Measurements from ENCODE around the gene SLC25A34.

Gene SLC25A34

DNA sequence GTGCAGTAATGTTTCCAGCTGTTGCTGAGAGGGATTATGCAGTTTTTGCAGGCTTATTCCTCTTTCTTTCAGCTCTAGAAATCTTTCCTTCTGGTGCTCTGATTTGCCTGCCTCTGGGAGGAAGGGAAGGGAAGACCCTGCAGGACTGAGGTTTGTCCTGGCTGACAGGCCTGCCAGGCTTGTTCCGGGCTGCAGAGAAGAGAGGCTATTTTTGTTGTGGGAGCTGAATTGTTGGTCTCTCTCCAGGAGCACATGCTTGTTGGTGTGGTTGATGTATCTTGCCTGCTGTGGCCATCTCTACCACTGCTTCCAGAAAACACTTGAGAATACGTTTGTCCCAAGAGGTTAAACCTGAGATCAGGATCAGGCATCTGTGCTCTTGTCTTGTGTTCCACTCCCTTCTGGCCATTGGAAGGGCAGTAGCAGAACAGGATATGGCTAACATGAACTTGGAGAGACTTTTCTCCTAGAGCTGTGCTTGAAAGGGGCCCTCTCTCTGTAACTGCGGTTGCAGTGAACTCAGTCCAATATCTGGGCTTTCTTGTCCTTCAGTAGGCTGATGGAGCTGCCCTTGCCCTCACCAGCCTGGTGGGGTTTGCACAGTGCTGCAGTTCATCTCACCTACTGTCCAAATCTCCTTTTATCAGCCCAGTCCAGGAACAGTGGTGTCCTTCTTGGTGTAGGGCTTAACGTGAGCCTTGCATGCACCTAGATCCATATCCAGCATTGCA is 21.5 kb upstream of the SLC25A34 start:
- DNase-seq: no peak

DNA sequence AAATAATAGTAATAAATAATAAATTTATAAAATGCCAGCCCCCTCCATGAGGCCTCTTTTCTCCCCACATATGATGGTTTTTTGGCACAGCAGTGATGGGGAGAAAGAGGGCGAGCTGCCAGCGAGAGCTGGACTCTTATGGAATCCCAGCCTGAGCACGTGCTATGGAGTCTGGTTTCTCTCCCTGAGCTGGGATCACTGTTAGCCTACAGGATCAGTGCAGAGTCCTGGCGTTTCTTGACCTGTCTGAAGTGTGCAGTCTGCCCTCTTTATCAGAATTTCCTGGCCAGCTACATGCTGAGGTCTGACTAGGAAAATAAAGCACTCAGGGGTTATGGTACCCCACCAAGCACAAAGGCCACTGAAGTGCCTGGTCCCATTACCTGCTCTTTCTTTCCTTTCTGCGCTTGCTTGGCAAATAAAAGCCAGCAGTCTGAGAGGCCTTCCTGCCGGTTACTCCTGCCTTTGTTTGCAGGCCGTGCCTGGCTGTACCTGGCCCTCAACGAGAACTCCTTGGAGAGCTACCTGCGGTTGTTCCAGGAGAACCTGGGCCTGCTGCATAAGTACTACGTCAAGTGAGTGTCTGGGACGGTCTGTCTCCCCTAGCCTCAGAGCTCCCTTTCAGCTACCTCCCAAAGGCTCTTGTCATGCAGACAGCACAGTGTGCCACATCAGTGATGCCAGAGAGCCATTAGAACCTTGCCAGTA is 18.5 kb upstream of the SLC25A34 start:
- no peak for DNase-seq

DNA sequence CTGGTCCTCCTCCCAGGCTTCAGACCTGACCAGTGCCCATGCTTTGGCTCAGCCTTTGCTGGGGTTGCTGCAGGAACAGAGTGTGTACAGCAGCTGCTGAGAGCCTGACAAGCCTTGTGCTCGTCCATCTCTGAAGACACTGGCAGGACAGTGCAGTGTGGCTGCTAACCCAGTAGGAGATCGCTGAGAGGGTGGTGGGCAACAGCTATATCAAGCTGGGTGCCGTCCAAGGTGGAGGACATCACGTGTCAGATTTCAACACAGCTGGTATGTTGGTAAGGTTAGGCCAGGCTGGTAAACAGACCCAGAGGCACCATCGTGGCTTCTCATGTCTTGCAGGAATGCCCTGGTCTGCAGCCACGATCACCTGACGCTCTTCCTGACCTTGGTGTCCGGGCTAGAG is 17.9 kb upstream of the SLC25A34 start:
- no peak for DNase-seq

DNA sequence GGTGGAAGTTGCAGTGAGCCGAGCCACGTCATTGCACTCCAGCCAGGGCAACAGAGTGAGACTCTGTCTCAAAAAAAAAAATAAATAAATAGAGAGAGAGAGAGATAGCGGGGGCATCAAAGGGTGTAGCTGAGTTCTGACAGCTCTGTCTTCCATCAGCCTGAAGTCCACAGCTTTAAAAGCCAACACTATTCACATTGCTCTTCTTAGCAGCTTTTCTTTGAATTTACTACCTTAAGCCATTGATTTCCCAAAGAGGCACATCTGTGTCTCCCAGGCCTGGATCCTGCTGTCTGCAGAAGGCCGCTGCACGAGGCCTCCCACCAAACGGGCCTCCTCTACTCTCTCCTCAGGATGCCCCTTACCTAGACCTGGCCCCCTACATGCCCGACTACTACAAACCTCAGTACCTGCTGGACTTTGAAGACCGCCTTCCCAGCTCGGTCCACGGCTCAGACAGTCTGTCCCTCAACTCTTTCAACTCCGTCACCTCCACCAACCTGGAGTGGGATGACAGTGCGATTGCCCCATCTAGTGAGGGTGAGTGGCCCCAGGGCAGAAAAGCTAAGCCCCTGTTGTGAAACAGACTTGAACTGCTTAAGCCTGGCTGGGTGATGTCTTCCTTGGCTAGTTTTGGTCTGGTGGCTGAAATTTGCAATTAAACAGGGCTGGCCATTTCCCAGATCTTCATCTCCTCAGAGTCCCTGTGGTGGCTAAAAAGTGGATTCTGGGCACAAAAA is 16.5 kb upstream of the SLC25A34 start:
- DNase-seq: no peak

DNA sequence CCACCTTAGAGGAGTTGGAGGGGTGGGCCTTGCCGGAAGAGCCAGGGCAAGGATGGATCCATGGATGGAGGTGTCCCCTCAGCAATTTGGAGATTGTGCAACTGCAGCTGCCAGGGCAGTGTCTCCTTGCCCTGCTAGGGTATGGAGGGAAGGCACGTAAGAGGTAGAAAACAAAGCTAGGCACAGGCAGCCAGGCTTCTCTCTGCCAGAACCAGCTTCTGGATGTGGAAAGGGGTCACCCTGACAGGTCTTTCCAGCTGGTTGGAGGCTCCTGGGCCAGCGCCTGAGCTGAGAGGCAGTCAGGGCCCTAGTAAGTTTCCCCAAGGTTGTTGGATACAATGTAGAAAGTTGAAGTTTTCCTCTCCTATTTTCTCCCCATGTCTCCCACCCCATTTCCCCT is 15.2 kb upstream of the SLC25A34 start:
- DNase-seq: no peak

DNA sequence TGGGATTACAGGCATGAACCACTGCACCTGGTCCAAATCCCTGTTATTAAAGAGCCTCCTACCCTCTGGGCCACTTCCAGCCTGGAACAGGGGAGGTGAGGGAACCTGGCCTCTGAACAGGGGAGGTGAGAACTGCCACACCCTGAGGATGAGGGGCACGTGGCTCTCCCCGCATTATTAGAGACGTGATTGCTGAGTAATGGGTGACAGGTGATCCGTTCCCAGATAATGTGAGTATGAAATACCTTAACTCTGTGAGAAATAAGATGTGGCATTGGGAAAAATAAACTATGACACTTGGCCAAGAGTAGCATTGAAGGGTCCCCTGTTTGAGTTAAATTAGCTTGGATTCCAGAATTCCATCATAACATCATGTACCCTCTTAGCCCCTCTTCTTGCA is 13.6 kb upstream of the SLC25A34 start:
- no peak for DNase-seq

DNA sequence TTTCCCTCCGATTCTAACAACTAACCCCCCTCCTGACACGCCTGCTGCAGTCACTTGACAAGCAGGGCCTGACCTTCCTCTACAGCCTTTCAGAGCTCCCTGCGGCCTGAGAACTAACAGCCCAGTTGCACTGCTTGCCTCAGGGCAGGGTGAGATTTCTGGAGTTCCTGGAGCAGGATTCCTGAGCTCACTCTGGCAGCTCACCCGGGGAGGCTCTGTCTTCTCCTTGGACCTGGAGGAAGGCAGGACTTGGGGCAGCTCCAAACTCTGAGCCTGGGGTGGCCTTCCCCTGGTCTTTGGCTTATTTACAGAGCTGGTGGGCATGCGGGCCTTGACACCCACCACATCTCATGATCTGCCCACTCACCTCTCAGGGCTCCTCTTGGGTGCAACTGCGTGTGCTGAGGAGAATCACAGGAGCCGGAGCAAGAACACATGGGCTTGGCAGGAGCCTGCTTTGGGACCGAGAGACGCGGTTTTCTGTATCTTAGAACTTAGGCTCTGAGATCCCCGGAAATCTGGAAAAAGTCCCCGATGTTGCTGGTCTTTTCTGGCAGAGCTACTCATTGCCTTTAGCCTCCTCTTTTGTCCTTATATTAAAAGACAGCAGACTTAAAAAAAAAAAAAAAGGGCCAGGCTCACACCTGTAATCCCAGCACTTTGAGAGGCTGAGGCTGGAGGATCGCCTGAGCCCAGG is 13.1 kb upstream of the SLC25A34 start:
- no peak for DNase-seq

DNA sequence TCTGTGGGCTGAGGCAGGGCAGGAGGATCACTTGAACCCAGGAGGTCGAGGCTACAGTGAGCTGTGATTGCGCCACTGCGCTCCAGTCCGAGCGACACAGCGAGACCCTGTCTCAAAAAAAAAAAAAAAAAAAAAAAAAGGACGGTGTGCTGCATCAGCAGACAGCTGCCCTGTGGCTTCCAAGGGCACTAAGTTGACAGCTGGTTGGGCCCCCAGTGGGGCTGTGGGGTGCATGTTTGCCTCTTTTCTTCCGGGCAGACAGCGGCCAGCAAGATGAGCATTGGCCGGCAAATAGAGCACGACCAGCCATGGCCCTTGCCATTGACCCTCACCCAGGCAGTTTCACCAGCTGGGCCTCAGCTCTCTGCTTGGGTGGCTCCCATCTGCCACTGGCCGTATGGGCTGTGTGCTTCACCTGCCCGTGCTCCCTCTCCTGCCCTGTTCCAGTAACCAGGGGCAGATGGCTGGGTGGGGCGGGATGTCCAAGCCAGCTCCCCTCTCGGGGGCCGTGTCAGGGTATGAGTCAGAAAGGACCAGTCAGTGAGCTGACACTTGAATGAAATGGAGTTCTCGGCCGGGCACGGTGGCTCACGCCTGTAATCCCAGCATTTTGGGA is 12.3 kb upstream of the SLC25A34 start:
- DNase-seq: no peak

DNA sequence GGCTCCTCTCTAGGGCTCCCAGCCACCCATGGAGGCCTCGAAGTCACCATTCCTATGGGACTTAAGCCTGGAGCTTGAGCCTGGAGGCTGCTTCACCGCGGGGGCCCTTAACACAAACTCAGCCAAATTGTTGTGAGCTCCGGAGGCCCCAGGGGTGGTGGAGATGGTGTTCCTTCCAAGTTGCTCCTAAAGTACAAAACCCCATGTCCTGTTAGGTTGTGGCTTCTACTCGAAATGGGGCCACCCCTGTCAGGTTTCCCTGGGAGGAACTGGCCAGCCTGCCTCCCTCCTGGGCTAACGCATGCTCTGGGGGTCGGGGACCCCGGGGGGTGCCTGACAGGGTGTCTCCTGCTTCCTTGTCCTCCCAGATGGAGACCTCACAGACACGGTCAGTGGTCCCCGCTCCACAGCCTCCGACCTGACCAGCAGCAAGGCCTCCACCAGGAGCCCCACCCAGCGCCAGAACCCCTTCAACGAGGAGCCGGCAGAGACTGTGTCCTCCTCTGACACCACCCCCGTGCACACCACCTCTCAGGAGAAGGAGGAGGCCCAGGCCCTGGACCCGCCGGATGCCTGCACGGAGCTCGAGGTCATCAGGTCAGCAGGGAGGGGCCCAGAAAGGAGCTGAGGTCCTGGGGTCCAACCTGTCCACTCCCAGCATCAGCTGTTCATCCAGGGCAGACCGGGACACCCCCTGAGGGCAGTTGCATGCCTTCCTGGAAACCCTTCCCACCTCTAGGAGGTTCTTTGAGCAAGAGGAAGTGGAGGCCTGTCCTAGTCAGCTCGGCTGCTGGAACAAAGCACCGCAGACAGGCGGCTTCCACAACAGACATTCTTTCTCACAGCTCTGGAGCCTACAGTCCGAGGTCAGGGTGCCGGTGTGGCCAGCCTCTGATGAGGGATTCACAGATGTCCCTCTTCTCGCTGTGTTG is 10.8 kb upstream of the SLC25A34 start:
- DNase-seq: no peak

DNA sequence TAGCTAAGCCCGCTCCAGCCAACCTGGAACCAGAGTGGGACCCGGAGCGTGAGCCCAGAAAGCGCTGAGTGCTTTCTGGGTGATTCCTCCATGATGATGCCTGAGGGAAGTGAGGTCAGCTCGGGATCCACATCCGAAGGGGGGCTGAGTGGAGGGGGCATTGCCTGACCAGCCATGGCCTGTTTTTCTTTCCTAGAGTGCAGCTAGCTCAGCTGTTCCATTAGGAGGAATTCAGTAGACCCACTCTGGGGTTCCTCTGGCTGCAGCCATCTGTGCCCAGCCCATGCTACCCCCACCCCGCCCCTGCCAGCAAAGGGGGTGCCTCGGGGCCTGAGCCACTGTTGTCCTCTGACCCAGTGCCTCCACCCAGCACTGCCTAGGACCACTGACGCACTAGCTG is 9.6 kb upstream of the SLC25A34 start:
- DNase-seq: no peak

DNA sequence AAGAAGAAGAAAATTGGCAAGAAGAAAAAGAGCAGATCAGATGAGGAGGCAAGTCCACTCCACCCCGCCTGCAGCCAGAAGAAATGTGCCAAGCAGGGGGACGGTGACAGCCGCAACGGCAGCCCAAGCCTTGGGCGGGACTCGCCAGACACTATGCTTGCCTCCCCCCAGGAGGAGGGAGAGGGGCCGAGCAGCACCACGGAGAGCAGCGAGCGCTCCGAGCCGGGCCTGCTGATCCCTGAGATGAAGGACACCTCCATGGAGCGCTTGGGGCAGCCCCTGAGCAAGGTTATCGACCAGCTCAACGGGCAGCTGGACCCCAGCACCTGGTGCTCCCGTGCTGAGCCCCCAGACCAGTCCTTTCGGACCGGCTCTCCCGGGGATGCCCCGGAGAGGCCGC is 9.0 kb upstream of the SLC25A34 start:
- no peak for DNase-seq

DNA sequence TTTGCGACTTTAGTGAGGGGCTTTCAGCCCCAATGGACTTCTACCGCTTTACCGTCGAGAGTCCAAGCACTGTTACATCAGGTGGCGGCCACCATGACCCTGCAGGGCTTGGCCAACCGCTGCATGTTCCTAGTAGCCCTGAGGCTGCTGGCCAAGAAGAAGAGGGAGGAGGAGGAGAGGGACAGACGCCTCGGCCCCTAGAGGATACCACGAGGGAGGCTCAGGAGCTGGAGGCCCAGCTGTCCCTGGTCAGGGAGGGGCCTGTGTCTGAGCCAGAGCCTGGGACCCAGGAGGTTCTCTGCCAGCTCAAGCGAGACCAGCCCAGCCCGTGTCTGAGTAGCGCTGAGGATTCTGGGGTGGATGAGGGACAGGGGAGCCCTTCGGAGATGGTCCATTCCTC is 8.6 kb upstream of the SLC25A34 start:
- no peak for DNase-seq

DNA sequence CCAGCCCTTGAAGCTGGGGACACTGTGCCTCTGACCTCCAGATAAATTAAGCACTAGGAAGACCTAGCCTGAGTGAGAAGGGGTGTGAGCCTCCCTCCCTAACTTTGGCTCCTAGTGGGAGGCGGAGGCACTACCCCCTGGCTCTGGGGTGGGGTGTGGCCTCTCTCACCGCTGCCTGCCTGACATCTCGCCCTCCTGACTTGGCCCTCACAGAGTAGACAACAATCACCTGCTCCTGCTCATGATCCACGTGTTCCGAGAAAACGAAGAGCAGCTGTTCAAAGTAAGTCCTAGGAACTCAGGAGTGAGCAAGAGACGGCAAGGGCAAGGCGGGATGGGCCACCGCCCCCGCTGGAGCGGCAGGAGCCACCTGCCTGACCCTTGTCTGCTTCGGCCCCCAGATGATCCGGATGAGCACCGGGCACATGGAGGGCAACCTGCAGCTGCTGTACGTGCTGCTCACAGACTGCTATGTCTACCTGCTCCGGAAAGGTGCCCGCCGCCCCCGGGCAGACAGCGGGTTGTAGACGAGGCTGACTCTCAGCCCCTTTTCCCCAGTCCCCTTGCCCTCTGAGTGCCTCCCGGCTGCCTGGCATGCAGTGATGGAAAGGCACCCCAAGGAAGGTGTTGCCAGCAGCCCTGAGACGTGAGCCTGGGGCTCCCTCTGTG is 8.1 kb upstream of the SLC25A34 start:
- no peak for DNase-seq

DNA sequence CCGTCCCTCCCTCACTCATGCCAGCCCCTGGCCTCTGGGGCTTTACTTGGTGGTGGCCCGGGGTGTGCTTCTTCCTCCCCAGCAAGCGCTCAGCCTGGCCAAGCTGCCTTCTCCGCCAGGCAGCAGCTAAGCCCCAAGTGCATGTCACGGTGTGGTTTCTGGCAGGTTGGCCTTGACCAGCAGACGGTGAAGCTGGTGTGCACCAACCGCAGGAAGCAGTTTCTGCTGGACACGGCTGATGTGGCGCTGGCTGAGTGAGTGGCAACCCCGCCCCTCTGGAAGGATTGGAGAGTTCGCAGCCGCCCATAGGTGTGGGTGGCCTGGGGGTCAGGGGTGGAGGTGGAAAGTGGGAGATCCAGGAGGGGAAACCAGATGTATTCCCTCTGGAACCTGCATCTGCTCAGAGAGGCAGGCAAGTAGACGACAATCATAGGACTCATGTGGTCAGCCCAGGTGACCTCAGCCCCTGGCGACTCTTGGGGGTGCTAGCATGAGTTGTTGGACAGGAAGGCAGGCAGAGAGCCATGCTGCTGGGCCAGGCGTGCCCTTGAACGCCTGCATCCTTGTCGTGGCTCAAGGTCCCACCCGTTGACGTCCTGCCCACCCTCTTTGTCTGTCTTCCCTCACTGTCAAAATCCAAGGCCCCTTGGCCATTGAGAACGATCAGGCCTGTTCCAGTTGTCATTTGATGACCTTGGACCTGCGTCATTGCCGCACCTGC is 7.0 kb upstream of the SLC25A34 start:
- DNase-seq: no peak

DNA sequence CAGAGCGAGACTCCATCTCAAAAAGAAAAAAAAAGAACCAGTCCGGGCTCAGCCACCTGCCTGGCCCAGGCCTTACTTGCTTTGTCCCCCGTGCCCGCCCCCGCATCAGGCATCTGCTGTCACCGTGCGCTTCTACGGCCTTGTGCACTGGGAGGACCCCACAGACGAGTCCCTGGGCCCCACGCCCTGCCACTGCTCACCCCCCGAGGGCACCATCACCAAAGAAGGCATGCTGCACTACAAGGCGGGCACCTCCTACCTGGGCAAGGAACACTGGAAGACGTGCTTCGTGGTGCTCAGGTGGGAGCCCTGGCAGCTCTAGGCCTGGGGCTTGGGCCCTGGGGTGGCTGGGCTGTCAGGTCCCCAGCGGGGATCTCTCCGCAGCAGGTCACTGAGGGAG is 5.6 kb upstream of the SLC25A34 start:
- no peak for DNase-seq

DNA sequence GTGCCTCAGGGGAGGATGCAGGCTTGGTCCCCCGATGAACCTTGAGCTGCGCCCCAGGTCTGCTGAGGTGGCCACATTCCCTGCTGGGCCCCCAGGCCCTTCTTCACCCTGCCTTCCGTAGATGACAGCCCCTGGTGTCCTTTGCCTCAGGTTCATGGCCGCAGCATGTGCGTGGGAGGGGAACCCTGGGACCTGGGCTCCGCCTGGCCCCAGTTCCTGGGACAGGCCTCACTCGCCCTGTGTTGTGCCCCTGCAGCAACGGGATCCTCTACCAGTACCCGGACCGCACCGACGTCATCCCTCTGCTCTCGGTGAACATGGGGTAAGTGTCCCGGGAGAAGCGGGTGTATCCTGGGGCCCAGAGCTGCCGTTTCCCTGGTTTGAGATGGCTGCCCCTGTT is 5.1 kb upstream of the SLC25A34 start:
- no peak for DNase-seq

DNA sequence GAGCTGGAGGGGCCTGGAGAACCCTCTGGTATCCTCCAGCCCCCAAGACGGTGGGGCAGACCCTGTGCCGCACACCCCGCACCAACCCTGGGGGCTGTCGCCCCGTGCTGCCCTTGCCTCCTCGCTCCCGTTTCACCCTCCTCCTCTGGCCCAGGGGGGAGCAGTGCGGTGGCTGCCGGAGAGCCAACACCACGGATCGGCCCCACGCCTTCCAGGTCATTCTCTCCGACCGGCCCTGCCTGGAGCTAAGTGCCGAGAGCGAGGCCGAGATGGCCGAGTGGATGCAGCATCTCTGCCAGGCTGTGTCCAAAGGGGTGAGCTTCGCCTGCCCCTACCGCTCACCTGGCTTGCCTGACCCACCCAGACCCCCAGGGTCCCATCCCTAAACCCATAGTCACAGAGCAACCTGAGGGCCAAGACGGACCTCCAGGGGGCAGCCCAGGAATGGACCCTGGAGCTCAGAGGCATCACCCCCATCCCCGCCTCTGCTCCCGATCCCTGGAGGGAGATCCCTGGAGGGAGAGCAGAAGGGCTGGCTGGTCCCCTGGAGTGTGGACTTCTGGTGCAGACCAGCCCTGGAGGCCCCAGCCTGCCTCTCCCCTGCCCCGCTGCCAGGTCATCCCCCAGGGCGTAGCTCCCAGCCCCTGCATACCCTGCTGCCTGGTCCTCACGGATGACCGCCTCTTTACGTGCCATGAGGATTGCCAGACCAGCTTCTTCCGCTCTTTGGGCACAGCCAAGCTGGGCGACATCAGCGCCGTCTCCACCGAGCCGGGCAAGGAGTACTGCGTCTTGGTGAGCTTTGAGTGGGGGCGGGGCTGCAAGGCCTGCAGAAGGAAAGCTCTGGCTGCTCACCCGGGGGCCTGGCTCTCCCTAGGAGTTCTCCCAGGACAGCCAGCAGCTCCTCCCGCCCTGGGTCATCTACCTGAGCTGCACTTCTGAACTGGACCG is 4.0 kb upstream of the SLC25A34 start:
- DNase-seq: no peak

DNA sequence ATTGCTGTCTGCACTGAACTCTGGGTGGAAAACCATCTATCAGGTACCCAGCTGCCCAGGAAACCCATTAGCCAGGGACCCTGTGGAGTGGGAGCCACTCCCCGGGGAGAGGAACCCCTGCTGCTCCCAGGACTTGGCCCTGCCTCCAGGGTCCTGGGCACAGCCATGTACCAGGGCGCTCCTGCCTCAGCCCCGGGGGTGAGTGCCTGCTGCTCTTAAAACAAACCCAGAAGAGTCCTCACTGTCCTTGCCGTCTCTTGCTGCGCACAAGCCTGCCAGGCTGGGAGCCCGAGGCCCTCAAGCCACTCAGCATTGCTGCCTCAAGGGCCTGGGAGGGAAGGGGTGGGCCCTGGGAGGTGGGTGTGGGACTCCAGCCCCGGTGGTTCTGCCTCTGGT is 3.4 kb upstream of the SLC25A34 start:
- DNase-seq: no peak

DNA sequence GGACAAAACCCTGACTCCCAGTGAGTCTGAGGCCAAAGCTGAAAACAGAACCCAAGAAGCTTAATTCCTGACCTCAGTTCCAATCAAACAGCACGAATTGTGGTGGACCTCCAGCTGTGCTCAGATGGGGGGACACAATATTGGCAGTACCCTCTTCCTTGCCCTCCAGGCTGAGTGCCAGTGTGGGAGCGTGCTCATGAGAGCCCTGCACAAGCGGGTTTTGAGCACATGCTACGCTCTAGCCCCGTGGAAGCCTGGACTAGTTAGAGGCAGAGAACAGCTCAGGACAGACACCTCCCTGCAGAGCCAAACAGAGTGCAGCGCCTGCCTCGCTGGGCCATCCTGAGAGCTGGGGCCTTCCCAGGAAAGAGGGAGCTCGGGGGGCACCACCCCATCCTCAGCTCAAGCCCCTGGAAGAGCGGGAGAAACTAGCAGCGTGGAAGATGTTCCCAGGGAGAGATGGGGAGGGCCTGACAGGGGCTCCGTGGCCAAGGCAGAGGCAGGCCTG is 2.8 kb upstream of the SLC25A34 start:
- no peak for DNase-seq

All from NCI-H1436 (cell line).